NCI-H748 (cell line): Measurements from ENCODE around the gene RNASET2.
"Not testable (repeated sequence)": the region's sequence is repeated elsewhere in the genome, so short reads cannot be mapped to it uniquely, and the experiment has no call there.

Experiments
- DNase-seq: peaks from one replicate; lab custom pipeline; 2025; ENCODE audit not compliant: unreplicated experiment; lab: John Stamatoyannopoulos, UW

RNASET2 gene

DNA sequence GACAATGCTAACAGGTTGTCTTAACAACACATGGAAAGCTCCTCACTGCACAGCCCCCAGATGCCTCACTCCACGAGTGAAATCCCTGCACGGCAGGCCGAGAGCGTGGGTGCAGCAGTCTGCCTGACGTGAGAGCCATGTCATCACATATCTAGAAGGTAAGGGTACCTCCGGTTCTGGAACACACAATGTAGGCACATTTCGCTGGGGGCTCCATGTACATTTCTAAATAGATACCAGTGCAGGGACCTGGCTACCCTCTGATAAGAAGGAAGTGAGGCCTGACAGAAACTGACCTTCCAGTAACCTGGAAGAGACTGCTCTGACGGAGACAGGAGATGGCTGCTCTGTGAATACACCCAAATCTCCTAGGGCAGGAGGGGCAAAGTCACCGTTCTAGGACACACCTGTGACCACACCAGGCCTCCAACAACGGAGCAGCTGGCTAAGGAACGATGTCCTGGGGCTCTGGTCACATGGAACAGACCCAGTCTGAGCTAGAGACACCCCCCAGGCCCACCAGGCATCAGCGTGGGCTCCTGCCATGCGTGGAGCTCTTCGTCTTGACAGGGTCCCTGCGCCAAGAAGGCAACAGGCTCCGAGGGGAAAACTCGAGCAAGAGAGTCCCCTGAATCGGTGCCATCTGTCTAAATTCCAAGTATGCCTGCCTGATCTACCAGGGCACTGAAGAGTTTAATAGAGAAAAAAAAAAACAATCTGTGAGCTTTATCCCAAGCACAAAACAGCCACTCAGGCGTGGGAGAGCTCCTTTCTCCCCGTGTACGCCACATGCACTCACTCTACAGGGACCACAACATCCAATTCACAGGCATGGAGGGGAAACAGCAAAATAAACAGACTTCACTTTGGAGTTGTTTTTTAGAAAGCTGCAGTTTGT, 27.5 kb downstream of the RNASET2 start:
- no peak for DNase-seq

DNA sequence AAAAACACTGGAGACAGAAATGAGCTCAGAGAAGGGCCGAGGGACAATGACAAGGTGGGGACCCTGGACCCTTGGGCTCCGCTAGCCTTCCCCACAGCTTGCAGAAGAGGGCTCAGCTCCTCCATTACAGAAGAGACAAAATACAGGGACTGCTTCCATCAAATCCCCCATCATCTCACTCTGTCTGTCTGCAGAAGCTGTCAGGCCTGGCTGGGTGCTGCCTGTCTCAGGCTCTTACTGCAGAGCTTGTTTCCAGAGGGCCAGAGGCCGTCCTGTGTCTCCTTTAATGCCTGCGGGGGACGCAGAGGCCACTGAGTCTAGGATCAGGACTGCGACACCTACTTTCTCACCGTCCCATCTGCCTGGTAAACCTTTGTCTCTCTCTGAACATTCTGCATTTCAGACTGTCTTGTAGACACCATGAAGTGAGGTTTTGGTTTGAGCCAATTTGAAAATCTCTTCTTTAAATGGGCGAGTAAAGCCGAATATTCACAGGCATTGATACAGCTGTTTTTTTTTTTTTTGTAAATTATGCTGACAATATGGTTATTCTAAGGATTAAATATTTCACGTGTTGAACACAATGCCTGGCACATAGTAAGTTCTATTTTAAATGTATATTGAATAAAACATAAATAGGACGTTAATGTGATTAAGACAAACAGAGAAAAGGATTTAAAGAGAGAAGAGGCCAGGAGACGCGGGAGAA, 28.3 kb downstream of the RNASET2 start:
- no peak for DNase-seq

DNA sequence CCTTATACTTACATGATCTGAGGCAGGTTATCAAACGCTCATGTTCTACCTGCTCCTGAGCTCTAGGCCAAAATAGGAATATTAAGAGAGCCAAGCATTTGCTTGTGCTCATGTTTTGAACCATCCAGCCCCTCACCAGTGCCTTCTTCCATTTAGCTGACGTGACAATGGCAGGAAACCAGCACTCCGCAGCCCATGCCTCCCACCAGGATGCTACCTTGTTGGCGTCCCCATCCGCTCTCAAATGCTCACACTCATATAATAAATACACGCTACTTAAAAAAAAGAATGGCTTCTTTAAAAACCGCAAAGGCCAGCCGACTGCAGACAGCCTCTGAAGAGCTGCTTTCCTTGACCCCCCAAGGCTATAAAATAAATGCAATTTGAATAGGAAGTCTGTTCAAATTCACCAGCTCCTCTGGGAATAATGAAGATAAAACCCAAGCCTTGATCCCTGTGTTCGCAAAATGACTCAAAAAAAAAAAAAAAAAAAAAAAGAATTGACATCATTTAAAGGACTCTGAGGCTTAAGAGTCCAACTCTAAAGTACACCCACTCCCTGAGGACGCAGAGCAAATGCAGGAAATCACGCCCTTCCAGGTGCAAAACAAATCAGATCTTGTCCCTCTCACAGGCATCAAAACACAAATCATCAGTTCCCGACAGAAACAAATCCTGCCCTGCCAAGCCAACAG, 29.0 kb downstream of the RNASET2 start:
- DNase-seq = no peak

DNA sequence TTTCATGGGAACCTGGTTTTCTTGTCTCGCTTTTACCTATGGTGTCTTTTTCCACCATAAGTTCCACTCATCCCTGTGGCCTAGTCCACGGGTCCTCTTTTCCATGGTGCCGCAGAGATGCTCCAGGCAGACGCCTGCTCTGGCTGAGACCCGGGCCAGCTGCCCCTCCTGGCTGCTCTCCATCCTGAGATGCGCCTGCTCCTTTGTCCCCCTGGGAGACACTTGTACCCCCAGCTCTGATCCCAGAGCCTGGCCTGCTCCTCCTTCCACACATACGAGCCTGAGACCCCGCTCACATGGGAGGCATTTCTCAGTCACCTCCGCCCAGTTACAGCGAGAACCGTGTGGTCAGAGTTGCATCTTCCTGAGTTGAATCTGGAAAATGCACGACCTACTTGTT, 29.6 kb downstream of the RNASET2 start:
- no peak for DNase-seq

DNA sequence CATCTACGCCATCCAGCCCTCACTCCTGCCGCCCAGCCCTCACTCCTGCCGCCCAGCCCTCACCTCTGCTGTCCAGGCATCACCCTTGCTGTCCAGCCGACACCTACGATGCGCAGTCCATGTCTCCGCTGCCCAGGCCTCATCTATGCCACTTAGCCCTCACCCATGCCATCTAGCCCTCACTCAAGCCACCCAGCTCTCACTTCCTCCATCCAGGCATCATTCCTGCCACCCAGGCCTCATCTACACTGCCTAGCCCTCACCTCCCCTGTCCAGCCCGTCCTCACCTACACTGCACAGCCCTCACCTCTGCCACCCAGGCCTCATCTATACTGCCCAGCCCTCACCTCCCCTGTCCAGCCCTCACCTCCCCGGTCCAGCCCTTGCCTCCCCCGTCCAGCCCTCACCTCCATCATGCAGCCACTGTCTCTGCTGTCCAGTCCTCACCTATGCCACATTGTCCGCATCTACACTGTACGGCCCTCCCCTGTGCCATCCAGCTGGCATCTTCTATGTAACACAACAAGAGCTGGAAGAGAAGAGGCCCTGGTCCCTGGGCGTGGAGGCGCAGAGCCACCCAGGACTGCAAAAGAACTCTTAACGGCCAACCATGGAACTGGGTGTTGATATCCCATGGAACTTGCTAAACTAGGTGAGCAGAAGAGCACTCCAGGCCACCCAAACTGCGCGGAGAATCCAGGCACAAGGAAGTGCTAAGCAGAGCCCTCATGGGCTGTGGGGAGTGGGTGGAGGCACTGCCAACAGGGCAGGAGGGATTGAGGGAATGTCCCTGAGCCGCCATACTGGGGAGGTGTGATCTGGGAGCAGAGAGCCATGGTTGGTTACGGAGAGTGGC, 31.0 kb downstream of the RNASET2 start:
- DNase-seq = no peak

DNA sequence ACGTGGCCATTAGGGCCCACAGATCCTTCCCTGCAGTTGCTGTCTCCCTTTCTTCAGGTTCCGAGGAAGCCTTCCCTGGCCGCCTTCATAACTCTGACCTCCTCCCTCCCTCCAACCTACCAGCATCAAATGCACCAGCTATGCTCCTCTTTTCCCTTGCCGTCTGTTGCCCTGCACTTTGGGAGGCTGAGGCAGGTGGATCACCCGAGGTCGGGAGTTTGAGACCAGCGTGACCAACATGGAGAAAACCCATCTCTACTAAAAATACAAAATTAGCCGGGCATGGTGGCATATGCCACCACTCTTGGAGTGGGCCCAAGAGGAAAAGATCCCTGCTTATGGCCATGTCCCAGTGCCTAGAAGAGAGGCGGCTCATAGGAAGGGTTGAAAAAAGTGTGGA, 31.8 kb downstream of the RNASET2 start:
- DNase-seq = no peak

DNA sequence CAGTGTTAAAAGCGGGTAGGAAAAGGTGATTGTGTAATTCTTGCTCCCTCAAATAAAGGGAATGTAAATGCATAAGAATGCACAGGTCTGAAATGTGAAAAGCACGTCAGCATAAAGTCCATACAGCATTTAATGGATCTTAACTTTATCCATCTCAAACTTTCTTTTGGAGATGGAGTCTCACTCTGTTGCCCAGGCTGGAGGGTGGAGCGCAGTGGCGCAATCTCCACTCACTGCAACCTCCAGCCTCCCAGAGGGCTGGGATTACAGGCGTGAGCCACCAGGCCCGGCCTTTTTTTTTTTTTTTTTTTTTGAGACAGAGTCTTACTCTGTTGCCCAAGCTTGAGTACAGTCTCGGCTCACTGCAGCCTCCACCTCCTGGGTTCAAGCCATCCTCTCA, 33.4 kb downstream of the RNASET2 start:
- no peak for DNase-seq

DNA sequence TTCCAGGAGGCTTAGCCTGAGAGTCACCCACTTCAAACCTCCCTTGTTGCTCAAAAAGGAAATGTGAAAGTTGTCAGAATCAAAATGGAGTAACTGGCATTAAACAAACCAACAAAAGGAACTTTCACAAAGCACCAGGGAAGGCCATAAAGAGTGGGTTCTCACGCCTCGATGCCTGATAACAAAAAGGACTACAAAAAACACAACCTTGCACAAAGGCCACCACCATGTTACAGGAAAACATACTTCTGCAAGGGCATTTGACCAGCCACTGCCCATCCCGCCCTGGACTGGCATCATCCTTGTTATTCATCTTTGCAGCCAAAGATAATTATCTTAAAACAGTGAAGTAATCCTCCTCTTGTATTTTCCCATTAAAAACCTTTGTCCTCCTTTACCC, 34.8 kb downstream of the RNASET2 start:
- DNase-seq = no peak

DNA sequence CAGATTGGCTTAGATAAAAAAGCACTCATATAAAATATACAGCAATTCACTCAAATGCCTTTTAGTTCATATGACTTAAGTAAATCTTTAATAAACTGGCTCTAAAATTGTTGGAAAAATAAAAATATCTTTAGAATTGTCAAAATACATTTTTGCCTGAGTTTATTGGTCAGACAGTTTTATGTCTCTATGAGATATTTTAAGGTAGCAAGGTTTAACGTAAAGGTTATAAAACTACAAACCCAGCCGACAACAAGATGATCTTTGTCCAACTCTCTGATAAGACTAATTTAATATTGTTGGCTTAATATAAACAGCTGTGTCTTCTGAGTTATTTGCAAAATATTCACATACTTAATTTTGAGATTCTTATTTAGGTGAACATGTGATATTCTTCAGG, 39.5 kb downstream of the RNASET2 start:
- DNase-seq = no peak

DNA sequence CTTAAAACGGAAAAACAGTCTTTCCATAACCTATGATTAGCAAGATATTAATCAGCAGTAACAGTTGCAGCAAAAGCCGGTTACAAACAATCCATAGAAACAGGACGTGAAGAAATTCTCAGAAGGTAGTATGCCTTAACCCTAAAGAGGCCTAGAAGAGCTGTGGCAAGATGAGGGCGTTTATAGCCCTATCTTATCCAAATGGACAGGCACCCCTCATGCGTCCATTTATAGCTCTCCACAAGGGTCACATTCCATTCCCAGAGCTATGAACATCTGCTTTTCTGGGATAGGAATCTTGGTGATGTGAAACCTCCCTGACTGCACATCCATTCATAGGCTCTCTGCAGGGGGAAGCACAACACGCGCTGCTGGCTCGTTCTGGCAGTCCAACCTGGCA, 40.9 kb downstream of the RNASET2 start:
- DNase-seq = not testable (repeated sequence)

DNA sequence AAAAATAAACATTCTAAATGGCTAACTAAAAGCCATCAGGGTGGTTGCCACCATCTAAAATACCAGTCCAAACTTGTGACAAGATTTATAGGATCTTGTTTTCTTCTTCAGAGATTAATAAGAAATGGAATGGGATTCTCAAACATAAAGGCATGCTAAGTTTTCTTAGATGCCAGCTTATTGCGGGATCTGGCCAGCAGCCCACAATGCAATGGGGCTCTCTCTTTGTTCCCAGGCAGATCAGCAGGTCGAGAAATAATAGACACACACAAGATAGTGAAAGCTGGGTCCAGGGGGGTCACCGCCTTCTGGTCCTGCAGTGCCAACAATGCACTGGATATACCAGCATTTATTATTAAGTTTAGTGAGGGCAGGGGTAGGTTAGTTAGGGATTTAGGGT, 41.4 kb downstream of the RNASET2 start:
- DNase-seq = not testable (repeated sequence)

DNA sequence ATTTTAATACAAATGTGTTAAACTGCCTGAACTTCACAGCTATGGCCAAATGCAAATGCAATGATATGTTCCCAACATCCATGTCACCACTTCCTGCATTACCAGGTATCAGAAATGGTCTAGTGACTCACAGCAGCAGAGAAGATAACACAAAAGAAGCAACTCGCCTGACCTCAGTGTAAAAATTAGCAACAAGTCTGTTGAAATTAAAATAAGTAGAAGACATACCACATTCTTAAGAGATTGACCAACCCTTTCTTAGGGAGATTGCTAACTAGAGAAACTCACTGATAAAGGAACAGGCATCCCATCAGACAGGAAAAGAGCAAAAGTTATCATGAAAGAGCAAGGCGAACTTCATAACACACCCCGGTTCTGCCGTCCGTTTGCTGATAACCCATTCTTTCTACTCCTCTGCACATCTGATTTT, 45.1 kb downstream of the RNASET2 start:
- DNase-seq = no peak

DNA sequence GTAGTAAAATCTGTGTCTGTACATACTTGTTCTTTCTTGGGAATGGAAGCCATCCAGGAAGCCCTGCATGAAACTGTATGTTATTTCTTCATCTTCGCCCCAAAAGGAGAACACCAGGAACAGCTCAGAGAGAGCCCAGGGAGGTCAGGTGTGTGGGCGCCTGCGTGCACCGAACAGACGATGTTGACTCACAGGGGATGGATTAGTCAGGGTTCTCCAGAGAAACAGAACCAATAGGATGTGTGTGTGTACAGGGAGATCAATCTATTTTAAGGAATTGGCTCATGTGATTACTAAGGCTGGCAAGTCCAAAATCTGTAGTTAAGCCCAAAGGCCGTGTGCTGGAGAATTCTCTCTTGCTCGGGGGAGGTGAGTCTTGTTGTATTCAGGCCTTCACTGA, 45.7 kb downstream of the RNASET2 start:
- no peak for DNase-seq

DNA sequence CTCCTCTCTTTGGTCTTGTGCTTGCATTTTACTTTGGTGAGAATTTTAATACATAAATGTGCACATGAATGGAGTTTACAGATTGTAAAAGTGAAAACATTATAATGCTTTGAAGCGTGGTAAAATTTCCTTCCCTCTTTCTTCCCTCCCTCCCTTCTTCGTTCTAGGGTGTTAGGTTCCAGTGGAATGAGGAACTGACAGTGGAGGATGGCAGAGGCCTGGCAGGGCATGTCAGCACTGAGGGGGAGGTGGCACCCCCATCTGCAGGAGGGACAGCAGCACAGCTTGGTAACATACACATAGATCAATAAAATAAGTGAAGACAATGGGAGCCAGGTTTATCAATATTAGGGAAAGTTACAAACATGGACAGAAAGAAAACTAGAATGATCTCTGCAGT, 47.5 kb downstream of the RNASET2 start:
- DNase-seq = no peak

DNA sequence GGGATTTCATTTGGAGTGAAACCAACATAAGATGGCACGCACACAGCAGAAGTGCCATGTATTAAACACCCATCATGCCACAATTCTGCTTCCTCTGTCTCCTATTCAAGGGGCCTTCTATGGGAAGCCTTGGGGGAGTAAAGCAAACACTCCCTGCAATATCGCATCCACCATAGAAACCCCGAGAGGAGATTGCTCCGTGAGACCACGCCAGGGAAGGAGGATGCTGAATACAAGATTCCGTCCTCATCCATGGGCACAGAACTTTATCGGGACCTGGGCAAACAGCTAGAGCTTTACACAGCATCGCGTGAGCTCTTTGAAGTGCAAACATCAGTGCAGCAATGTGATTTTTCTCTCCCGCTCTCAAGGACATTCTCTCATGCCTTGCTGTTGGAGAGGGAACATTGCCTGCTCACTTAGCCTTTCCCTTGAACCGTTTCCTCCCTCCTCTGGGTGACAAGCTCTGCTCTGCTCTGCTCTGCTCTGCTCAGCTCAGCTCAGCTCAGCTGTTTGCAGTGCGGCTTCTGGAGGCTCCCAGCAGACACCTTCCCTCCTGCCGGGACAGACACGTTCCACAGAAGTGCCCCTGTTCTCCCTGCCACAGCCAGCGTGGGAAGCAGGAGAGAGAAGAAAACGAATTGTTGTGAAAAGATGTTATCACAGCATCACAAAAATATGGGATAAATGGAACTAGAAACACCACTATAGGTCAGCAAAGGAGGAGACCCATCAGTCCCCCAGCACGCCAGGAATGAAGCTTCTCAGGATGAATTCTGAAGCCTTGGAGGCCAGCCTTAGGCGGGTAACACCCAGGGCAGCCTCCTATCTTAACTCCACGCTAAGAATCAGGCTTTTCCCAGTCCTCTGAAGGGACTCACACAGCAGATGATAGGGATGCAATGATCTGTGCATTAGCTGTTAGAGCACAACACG, 48.2 kb downstream of the RNASET2 start:
- DNase-seq = no peak

DNA sequence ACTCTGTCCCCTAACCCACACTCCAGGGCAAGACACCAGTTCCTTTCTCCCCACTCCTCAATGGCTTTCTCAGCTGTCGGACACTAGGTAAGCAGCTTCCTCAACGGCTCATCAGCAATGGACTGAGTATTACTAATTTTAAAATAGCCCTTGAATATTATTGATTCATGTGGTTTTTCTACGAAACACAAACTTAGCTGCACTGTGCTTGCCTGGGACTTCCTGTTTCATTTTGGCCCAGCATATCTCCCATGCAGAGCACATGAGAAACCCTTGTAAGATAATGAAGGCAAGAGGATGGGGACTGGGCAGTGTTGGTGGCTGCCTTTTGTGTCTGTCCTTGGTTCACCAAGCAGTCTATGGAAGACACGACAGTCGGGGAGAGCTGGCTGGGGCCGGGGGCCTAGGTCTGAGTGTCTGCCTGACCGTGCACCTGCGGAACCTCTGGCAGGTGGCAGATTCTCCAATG, 48.9 kb downstream of the RNASET2 start:
- DNase-seq = no peak

DNA sequence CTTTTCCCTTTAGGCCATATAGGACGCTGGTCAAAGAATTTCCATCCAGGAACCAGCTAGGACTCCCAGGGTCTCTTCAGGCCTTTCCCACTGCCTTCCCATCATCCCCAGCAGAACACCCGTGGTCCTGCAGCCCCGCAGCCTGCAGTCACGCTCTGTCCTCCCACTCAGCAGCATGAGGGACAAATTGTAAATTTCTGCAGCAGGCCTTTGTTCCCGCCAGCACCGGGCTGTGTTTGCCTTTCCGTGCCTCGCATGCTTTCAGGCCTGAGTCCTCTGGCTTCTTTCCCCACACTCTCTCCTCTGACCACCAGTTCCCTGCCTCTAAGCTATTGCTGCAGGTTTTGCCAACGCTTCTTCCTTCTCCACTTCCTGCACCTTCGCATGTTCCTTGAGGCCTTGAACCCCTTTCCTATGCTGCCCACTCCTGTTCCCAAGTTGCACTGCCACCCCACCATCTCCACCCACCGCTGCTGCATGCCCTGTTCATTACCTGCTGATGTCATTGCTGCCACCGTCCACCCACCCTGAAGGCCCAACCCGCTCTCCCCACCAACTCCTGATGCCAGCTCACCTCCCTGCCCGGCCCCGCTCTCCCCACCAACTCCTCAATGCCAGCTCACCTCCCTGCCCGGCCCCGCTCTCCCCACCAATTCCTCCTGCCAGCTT, 49.8 kb downstream of the RNASET2 start:
- no peak for DNase-seq

DNA sequence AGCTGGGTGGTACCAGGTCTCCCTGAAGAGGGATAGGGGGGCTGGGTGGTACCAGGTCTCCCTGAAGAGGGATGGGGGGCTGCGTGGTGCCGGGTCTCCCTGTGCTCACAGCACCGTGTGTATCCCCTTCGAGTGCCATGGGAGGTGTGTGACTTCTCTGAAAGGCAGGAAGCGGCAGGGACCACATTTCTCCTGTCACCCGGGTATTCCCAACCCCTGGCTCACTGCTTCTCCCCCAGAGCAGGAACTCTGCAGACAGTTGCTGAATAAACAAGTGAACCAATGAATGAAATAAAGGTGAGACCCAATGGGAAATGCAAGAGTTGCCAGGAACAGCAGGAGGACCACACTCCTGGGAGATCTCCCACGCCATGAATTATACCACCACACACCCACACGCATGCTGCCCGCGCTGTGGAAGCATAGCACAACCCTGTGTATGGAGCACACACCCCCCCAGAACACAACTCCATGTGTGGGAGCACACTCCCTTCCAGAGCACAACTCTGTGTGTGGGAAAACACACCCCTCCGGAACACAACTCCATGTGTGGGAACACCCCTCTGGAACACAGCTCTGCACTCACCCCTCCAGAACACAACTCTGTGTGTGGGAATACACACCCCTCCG, 50.7 kb downstream of the RNASET2 start:
- no peak for DNase-seq

DNA sequence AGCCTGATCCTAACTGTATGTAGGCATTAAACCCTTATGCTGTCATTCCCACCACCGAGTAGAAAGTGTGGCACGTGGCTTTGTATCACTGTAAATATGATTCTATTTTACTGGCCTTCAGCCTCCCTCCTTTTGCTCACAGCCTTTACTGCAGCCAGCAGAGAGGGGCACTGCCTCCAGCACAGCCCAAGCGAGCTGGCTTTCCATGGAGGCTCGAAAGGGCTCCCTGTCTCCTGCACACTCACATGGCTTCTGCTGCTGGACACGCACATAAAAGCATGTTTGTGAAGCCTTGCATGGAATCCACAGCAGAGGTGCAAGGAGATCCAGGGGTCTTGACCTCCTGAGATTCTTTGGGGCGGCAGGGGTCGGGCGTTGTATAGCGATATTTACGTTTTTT, 51.3 kb downstream of the RNASET2 start:
- DNase-seq = no peak
